NOMO-1 treated with dmso at 0.1 percent for 144 hours (cell line): ENCODE data around the gene TADA1.
"Not testable (repeated sequence)": the region's sequence is repeated elsewhere in the genome, so short reads cannot be mapped to it uniquely, and the experiment has no call there.

Source experiments
- DNase-seq: peaks from one replicate; lab custom pipeline; 2025; ENCODE audit not compliant: unreplicated experiment; lab: John Stamatoyannopoulos, UW

The TADA1 gene

GRCh38 chr1:166895766-166896165, 19.7 kb upstream of the TADA1 start:
- DNase-seq = no peak

GRCh38 chr1:166889776-166890175, 13.7 kb upstream of the TADA1 start:
- DNase-seq = no peak

- DNase-seq = no peak
These were observed 12.5 kb upstream of the TADA1 start for GRCh38 chr1:166888373-166889111.

- no peak for DNase-seq
These were observed 8.9 kb upstream of the TADA1 start for GRCh38 chr1:166884971-166885370.

GRCh38 chr1:166884040-166884642, 8.1 kb upstream of the TADA1 start:
- DNase-seq = no peak

GRCh38 chr1:166882893-166883292, 6.8 kb upstream of the TADA1 start:
- DNase-seq = no peak

- not testable (repeated sequence) for DNase-seq
These were observed 2.3 kb upstream of the TADA1 start for GRCh38 chr1:166878173-166878917.

- no peak for DNase-seq
These were observed 425 bp upstream of the TADA1 start for GRCh38 chr1:166876540-166876838.

- no peak for DNase-seq
These were observed 746 bp downstream of the TADA1 start for GRCh38 chr1:166875302-166875733.

GRCh38 chr1:166874464-166874863, 1.6 kb downstream of the TADA1 start:
- DNase-seq = no peak

- no peak for DNase-seq
These were observed 5.5 kb downstream of the TADA1 start for GRCh38 chr1:166870584-166870983.

GRCh38 chr1:166869318-166870099, 6.6 kb downstream of the TADA1 start:
- DNase-seq = no peak

GRCh38 chr1:166868639-166869038, 7.4 kb downstream of the TADA1 start:
- DNase-seq = no peak

GRCh38 chr1:166865926-166866325, 10.1 kb downstream of the TADA1 start:
- no peak for DNase-seq

- DNase-seq = no peak
These were observed 16.5 kb downstream of the TADA1 start for GRCh38 chr1:166859597-166859996.

GRCh38 chr1:166858726-166859419, 17.2 kb downstream of the TADA1 start:
- DNase-seq = no peak

GRCh38 chr1:166857995-166858394, 18.1 kb downstream of the TADA1 start:
- no peak for DNase-seq

- no peak for DNase-seq
These were observed 20.5 kb downstream of the TADA1 start for GRCh38 chr1:166855558-166855957.

GRCh38 chr1:166852918-166853317, 23.1 kb downstream of the TADA1 start:
- no peak for DNase-seq

- DNase-seq = no peak
These were observed 26.9 kb downstream of the TADA1 start for GRCh38 chr1:166849135-166849534.

GRCh38 chr1:166848193-166848592, 27.9 kb downstream of the TADA1 start:
- no peak for DNase-seq
